Renal cortex interstitium (tissue), 11 donors: ENCODE measurements around the gene EXOC6B. TPM values are rescaled to one million over a fixed set of nuclear protein-coding genes. Genes with fewer than 3 reads are reported as not detected.

Source experiments
- DNase-seq, 11 donors: peaks; one replicate each; pipeline ENCODE4 v3.0.0-alpha.2; 2013; ENCODE audit warnings: low read depth in 9 of 11, low spot score in 4 of 11; ENCODE audit errors: extremely low read depth in 1 of 11
- polyA plus RNA-seq, 3 donors: library from polyadenylated mRNA; unstranded; fragments of 120-200 nt; gene quantifications; one replicate each; pipeline ENCODE4 v1.2.1, GENCODE V29; 2013; ENCODE audit not compliant: insufficient read length in 3 of 3

EXOC6B gene
- polyA plus RNA-seq, 3 donors = 22.2 to 24.2 (median 22.7) TPM

- no peak for DNase-seq
Measured at GRCh38 chr2:72131371-72131891, 694.4 kb downstream of the EXOC6B start.

- no peak for DNase-seq
Measured at GRCh38 chr2:72130659-72131360, 695.0 kb downstream of the EXOC6B start.

GRCh38 chr2:72129681-72130340 is 696.0 kb downstream of the EXOC6B start:
- DNase-seq = no peak

GRCh38 chr2:72128843-72129227 is 697.0 kb downstream of the EXOC6B start:
- DNase-seq = no peak

GRCh38 chr2:72128059-72128842 is 697.6 kb downstream of the EXOC6B start:
- no peak for DNase-seq

GRCh38 chr2:72127401-72128058 is 698.3 kb downstream of the EXOC6B start:
- no peak for DNase-seq

GRCh38 chr2:72126186-72127100 is 699.4 kb downstream of the EXOC6B start:
- DNase-seq = no peak

Other genes starting within 250 kb of the EXOC6B start
- 10 to 100 TPM in 2 of 3 donors, 1 to 10 TPM in 1; 8.9 to 10.8 (median 10.1) TPM for gene SPR, start 61.4 kb upstream of the EXOC6B start, polyA plus RNA-seq
- gene EMX1, start 91.5 kb upstream of the EXOC6B start, polyA plus RNA-seq = 10 to 100 TPM; 30.2 to 48.9 (median 43.7) TPM
- 10 to 100 TPM; 23.4 to 27.6 (median 24.7) TPM for gene SFXN5, start 245.7 kb upstream of the EXOC6B start, polyA plus RNA-seq